ENCODE measurements around the gene GNG4.
"Not testable (repeated sequence)": the region's sequence is repeated elsewhere in the genome, so short reads cannot be mapped to it uniquely, and the experiment has no call there.

GNG4 gene

GRCh38 chr1:235648954-235649367 is 623 bp downstream of the GNG4 start:
- DNase-seq: peak; percentile 62

- DNase-seq: peak; percentile 81
These were observed 1.1 kb downstream of the GNG4 start for GRCh38 chr1:235648407-235648907.

- not testable (repeated sequence) for DNase-seq
These were observed 2.0 kb downstream of the GNG4 start for GRCh38 chr1:235647537-235647936.

GRCh38 chr1:235646463-235646862 is 3.1 kb downstream of the GNG4 start:
- peak; percentile 30 for DNase-seq

GRCh38 chr1:235644693-235645305 is 4.8 kb downstream of the GNG4 start:
- DNase-seq: no peak

GRCh38 chr1:235643837-235644692 is 5.5 kb downstream of the GNG4 start:
- no peak for DNase-seq

GRCh38 chr1:235642943-235643371 is 6.6 kb downstream of the GNG4 start:
- no peak for DNase-seq

- no peak for DNase-seq
These were observed 7.3 kb downstream of the GNG4 start for GRCh38 chr1:235642011-235642942.

GRCh38 chr1:235640580-235640979 is 9.0 kb downstream of the GNG4 start:
- DNase-seq: no peak

GRCh38 chr1:235639226-235640205 is 10.1 kb downstream of the GNG4 start:
- no peak for DNase-seq

GRCh38 chr1:235638612-235639011 is 11.0 kb downstream of the GNG4 start:
- DNase-seq: not testable (repeated sequence)

- no peak for DNase-seq
These were observed 11.6 kb downstream of the GNG4 start for GRCh38 chr1:235637756-235638534.

- no peak for DNase-seq
These were observed 13.5 kb downstream of the GNG4 start for GRCh38 chr1:235635938-235636662.

GRCh38 chr1:235632506-235633401 is 16.8 kb downstream of the GNG4 start:
- DNase-seq: peak; percentile 84

- DNase-seq: no peak
These were observed 17.8 kb downstream of the GNG4 start for GRCh38 chr1:235631816-235632215.

GRCh38 chr1:235628316-235629005 is 21.1 kb downstream of the GNG4 start:
- no peak for DNase-seq

- no peak for DNase-seq
These were observed 23.8 kb downstream of the GNG4 start for GRCh38 chr1:235625831-235626230.

GRCh38 chr1:235625340-235625739 is 24.2 kb downstream of the GNG4 start:
- DNase-seq: no peak

All from NCI-H2171 treated with DMSO at 0.1 percent for 48 hours (cell line).